ENCODE measurements around the gene PRKD1.

The PRKD1 gene

DNA sequence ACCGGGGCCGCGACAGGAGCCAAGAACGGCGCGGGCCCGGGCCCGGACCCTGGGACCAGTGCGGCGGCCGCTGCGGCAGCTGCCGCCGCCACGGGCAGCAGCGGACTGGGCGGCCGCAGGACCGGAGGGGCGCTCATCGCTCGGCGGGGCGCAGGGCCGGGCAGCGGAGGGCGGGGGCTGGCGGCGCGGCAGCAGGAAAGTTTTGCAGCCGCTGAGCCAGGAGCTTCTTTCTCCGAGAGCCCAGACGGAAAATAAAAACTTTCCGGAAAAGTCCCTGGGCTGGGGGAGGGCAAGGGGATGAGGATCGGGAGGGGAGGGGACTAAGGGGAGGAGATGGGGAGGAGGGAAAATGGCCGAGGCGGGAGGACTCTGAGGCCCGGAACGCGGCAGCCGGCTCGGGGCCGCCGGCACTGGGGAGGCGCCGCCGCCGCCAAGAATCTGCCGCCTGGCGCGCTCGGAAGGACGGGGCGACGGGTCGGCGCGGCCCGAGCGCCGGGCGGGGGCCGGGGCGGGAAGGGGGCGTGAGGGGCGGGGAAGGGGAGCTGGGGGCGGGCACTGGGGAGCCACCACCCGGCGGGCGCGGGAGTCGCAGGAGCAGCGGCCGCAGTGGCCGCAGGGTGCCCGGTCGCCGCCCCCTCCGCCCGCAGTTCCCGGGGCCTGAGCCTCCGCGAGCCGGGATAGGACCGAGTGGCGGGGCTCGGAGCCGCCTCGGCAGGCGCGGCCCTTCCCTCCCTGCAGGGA is at the start of gene PRKD1:
Gene PRKD1, minus strand, starts transcription at position 472 of the 741 bp plus-strand sequence.
- DNase-seq: peak; percentile 2

DNA sequence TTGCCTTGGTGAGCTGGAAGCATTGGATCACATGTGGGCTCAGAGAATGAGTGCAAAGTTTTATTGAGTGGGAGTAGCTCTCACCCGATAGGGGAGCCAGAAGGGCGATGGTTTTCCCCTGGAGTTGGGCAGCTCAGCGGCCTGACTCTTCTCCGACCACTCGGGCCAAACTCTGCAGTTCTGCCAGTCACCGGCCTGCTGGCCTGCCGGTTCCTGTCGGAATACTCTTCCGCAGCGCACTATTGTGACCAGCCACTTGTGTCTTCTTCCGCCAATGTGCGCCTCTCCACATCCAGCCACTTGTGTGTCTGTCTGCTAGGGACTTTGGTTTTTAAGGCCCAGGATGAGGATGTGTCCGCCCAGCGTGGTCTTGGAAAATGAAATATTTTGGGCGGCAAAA is 43.5 kb upstream of the PRKD1 start:
- DNase-seq: no peak

DNA sequence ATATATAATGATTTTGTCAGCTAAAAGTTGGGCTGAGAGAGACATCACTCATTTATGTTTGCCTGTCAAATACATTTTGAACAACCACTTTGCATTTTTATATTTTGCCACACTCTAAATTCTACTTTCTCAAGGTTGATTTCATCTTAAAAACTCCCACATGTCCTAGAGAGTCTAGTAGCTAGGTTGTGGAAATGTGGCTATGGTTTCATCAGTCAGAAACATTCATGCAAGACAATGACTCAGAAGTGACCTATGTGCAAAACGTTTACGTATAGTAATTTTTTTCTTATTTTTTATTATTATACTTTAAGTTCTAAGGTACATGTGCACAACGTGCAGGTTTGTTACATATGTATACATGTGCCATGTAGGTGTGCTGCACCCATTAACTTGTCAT is 27.4 kb upstream of the PRKD1 start:
- no peak for DNase-seq

DNA sequence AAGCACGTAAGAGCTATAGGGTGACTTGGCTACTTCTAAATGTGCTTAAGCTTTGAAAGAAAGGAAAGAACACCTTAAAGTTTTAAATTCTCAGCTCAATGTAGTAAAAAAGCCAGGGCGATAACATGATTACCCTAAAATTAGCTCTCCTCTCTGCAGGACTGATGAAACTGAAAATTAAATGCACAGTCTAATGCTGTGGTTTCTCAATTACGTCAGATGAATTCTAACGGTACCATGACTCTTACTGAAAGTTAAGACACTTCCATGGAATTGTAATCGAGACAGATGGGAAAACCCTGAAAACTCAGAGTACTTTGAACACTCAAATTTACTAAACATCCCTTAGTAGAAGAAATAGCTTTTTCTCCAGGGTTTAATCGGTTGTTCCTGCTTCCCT is 25.9 kb upstream of the PRKD1 start:
- DNase-seq: no peak

DNA sequence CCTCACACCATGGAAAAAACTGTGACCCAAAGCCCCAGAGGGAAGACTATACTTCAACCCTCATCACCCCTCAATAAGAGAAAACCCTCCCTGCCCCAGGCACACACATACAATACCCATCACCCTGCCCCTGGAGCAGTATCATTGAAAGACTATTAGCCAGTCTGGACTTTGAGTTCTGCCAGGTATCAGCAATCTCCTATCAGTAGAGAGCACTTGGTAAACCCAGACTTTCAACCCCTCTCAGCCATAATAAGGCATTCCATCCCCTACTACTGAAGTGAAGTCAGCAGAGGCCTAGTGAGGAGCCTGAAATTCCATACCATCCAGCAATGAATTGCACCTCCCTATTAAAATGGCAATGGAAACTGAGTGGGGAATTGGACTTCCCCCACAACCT is 16.4 kb upstream of the PRKD1 start:
- DNase-seq: no peak

DNA sequence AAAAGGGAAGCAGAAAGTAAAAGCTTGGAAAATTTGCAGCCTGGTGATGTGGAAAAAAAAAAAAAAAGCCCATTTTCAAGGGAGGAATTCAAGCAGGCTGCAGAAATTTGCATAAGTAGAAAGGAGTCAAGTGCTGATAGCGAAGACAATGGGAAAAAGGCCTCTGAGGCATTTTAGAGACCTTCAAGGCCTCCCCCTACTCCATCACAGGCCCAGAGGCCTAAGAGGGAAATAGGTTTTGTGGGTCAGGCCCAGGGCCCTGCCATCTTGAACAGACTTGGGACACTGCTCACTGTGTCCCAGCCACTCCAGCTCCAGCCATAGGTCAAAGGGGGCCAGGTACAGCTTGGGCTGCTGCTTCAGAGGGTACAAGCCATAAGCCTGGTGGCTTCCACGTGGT is 13.8 kb upstream of the PRKD1 start:
- DNase-seq: no peak

DNA sequence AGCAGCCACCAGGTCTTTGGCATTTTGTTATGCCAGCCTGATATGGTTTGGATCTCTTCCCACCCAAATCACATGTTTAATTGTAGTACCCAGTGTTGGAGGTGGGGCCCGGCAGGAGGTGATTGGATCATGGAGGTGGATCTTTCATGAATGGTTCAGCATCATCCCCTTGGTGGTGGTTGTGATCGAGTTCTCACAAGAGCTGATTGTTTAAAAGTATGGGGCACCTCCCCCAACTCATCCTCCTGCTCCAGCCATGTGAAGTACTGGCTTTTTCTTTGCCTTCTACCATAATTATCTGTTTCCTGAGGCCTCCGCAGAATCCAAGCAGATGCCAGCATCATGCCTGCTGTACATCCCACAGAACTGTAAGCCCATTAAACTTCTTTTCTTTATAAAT is 12.8 kb upstream of the PRKD1 start:
- DNase-seq: no peak

DNA sequence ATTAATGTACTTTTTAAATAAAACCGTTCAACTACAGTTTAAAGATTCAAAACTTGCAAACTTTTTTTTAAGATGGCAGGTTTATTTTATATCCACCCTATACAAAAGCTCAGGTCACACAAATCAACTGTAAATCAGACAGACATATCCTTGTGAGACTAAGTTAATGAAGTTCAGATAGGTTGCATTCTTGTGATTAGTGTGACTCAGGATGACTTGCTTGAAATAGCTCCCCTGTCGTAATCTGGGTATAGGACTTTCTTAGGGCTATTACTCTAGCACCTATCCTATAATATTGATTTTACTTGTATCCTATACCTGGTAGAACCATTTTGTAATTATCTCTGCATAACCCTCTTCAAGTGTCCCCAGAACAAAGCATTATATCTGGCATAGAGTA is 9.5 kb upstream of the PRKD1 start:
- no peak for DNase-seq

DNA sequence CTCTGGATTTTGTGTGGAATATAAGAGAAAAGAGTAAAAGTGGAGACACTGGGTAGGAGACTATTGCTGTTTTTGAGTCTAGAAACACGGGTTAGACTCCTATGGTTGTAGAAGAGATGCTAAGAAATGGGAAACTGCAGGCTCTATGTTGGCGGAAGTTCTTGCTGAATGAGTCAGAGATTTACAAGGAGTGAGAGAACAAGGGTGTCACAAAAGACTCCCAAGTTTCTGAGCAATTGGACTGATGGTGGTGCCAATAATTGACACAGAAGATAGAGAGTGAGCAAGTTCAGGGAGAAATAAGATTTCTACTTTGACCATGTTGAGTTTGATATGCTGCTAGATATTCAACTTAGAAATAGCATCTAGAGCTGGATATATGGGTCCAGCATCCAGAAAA is 2.6 kb upstream of the PRKD1 start:
- no peak for DNase-seq

DNA sequence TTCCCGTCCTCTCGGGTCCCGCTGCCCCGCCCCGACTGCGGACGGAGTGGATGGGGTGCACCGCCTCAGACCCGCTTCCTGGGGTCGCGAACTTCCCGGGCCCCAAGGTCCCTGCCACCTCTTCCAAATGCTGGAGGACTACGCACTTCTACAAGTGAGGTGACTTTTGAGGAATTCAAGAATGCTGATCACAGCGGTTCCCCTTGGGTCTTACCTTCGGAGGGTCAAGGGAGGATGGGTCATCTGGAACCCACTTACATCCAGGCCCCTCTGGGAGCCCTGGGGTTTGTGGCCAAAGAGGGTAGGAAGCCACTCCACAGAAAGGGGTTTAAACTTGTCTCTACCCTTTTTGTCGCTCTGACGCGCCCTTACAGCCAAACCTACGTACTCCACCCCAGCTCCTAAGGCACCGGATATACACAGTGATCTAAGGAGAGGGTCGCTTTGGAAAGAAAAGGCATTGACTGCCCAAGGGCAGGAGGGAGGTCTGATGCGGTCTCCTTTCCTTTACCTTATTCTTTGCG is 532 bp upstream of the PRKD1 start:
- DNase-seq: no peak

DNA sequence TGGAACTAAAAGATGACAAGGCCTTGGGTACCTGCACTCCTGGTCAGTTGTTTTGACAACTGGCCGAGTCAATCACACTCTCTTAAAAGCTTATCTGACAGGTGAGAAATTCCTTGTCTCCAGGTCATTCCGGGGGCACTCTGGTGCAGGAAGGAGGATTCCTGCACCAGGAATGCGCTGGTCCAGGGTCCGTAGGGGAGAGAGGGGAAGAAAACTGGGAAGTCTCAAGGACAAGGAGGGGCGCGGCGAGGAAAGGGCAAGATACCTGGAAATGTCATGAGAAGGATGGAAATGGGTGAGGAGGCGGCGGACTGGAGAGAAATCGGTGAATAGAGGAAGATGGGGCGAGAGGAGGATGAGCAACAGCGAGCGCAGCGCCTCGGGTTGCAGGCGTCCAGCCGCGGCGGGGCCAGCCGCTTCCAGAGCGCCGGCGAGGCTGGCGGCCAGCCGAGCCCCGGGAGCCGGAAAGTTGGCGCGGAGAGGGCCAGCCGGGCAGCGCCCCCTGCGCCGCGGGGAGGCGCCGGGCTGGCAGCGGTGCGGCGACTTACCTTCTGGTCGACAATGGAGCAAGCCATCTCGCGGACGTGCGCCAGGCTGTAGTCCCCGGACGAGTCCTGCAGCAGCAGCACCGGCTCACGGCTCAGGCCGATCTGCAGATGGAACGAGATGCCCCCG is 809 bp downstream of the PRKD1 start:
- peak; percentile 8 for DNase-seq

DNA sequence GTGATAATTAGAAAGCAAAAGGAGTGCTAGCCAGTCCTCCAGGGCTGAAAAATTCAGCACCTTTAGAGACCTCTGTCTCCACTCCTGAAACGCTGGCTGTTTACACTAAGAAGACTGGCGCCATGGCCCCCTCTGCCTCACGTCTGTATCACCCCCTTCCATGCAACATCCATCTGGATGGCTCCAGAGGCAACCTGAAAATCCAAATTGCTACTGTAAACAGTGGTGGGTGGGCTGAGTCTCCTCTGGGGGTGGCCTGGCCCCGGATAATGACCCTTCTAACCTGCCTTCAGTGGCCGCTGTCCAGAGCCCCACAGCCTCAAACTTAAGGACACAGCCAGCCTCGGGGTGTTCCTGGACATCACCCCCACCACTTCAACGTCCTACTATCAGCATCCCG is 1.4 kb downstream of the PRKD1 start:
- no peak for DNase-seq

DNA sequence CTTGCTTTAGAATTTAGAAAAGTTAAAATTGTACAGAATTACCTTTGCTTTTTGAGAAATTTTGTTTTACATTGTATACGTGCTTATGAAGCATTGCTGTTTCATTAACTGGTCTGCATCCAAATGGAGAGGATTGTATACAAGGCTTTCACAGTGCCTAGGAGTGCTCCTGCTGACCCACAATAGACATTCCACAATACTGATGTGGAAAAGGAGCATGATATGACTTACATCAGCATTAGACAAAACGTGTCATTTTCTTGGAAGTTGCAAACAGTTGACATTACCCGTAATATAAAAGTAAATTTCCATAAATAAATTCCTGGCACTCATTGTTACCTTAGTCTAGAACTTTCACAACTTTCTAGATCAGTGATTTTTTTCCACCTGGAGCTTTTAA is 1.9 kb downstream of the PRKD1 start:
- no peak for DNase-seq

DNA sequence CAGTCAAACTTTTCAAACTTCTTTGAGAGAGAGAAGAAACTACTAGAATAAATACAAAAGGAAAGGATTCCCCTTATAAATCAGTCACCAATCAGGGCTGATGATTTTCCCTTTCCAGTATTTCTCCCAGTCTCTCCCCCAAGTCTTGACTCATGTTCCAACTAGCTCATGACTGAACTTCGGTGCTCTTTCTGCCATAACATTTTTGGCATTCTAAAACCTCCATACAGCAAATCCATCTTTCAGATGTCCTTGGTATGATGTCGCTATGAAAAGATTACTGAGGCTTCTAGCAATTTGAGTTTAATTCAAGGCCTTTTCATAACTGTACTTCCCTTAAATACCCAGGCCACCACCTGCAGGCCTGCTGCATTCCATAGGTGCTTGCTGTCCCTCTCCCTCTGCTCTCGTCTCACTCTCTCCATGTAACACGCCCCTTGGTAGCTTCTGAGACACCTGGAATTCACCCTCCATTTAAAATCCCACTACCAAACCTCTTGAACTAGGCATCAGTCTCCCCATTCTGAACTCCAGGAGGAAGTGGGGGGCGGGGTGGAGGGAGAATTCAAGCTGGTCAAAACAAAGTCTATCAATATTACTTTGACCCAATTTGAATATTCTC is 2.4 kb downstream of the PRKD1 start:
- no peak for DNase-seq

DNA sequence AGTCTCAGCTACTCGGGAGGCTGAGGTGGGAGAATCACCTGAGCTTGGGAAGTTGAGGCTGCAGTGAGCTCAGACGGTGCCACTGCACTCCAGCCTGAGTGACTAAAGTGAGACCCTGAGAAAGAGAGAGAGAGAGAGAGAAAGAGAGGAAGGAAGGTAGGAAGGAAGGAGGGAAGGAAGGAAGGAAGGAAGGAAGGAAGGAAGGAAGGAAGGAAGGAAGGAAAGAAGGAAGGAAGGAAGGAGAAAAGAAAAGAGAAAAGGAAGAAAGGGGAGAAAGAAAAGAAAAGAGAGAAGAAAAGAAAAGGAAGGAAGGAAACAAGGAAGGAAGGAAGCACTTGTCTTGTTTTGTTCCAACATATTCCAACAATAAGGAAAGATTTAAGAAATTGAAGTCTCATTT is 7.8 kb downstream of the PRKD1 start:
- no peak for DNase-seq

DNA sequence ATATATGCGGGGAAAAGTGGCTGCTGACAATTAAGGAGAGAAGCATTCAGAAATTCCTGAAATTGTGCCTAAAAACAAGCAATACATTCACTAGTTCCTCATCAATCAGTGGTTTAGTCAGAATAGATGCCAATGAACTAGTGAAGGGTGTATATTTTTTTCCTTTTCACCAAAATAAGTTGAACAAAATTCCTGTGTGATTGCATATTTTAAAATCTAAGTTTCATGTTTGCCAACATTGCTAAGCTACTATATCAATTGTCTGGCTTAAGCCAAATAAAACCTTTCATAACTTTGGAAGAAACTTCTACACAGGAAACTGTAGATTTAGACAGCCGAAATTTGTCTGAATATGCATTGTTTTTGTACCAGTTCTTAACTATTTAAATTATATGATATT is 8.7 kb downstream of the PRKD1 start:
- no peak for DNase-seq

DNA sequence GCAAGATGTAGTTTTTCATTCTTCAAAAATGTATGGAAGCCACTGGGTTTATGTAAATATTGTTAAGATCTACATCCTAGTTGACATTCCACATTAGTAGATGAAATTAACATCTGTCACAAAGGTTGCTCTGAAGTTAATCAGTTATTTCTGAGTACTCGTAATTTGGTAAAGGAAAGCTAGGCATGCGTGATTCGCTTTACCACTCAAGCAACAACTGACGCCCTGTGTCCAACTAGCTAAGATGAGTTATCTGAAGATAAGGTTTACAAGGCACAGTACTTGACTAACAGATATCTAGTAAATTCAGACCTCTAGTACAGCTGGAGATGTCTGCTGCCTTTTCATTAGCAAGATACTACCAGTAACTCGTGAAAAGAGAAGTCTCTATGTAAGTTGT is 14.1 kb downstream of the PRKD1 start:
- no peak for DNase-seq

DNA sequence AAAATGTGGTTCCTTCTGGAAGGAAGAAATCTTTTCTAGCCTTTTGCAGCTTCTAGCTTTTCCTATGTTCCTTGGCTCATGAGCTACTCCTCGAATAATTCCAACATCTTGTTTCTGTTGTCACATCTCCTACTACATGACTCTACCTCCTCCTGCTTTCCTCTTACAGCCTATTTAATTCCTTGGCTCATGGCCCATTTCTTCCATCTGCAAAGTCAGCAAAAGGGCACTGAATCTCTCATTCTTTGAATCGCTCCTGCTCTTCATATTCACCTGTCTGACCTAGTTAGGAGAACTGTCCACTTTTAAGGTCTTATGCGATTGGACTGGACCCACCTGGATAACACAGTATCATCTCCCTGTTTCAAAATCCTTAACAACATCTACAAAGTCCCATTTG is 15.8 kb downstream of the PRKD1 start:
- DNase-seq: no peak

DNA sequence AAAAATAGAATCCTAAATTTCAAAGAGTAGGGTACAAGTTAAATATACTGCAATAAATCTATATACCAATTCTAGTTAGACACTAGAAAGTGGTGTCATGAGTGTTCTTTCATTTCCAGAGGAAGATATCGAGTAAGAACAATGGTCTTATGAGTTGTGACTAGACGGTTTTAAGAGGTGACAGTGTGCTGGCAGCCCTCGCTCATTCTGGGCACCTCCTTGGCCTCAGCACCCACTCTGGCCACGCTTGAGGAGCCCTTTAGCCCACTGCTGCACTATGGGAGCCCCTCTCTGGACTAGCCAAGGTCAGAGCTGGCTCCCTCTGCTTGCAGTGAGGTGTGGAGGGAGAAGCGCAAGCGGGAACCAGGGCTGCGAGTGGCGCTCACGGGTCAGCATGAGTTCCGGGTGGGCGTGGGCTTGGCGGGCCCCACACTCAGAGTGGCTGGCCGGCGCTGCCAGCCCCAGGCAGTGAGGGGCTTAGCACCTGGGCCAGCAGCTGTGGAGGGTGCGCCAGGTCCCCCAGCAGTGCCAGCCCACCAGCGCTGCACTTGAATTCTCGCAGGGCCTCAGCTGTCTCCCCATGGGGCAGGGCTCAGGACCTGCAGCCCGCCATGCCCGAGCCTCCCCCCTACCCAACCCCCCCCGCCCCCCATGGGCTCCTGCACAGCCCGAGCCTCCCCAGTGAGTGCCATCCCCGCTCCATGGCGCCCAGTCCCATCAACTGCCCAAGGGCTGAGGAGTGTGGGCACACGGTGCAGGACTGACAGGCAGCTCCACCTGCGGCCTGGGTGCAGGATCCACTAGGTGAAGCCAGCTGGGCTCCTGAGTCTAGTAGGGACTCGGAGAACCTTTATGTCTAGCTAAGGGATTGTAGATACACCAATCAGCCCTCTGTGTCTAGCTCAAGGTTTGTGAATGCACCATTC is 18.7 kb downstream of the PRKD1 start:
- DNase-seq: no peak

DNA sequence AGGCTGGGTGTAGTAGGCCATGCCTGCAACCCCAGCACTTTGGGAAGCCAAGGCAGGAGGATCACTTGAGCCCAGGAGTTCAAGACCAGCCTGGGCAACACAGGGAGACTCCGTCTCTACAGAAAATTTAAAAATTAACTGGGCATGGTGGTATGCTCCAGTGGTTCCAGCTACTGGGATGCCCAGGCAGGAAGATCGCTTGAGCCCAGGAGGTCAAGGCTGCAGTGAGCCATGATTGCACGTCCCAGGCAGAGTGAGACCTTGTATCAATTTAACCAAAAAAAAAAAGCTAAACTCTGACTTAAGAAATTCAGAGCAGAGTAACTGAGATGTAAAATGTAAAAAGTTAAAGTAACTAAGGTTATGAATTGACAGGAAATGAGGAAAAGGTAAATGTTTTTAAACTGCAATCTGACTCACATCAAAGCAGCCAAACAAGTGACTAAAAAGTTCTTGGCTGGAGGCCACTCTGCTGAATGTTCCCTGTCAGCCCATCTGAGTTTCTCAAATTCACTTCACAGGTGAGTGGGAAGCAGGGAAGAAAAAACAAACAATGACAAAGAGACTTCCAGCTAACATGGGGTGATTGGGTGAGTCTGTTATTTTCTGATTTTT is 21.3 kb downstream of the PRKD1 start:
- DNase-seq: no peak

DNA sequence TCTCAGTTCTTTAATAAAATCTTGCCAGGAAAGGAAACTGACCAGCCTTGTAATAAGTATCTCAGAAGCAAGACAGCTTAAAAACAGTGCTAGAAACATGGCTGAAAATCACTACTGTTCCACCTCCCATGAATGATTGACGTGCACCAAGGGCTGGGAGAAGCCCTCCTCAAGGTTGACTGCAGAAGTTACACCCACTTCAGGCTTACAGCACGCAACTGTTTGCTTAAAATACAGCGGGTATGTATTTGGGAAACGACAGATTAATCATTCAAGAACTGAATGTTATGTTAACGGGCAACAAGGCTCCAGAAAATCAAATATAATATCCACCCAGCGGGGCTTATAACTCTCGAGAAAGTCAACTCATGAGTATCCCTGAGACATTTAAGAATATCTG is 22.1 kb downstream of the PRKD1 start:
- no peak for DNase-seq

DNA sequence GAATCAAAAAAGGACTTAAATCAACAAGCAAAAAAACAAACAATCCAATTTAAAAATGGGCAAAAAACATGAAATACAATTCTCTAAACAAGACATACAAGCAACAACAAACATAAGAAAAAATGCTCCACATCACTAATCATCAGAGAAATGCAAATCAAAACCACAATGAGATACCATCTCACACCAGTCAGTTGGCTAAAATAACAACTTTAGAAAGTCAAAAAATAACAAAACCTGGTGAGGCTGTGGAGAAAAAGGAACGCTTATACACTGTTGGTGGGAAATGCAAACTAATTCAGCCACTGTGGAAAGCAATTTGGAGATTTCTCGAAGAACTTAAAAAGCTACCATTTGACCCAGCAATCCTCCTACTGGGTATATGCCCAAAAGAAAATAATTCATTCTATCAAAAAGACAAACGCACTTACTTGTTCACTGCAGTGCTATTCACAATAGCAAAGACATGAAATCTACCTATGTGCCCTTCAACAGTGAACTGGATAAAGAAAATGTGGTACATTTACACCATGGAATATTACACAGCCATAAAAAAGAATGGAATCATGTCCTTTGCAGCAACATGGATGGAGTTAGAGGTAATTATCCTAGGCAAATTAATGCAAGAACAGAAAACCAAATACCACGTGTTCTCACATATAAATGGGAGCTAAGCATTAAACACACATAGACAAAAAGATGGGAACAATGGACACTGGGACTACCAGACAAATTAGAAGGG is 26.9 kb downstream of the PRKD1 start:
- DNase-seq: no peak

Data from stimulated activated CD4-positive, alpha-beta T cell treated with anti-CD3 and anti-CD28 coated beads, Interleukin-15, amount 100 ng/mL, for 24 hours (primary cell).